G401 (cell line): Measurements from ENCODE around the gene TNFSF18. TPM values are rescaled to one million over a fixed set of nuclear protein-coding genes. Genes with fewer than 3 reads are reported as not detected.
"Not testable (repeated sequence)": the region's sequence is repeated elsewhere in the genome, so short reads cannot be mapped to it uniquely, and the experiment has no call there.

Experiments
- DNase-seq: peaks from one replicate; pipeline ENCODE4 v3.0.0-alpha.2; 2015; ENCODE audit warnings: low spot score
- in situ Hi-C: cut with HindIII; loops from 2 replicates; pipeline ENCODE4 v1.10.0; 2016; ENCODE audit warnings: low sequenced_read_pairs, mixed read lengths
- total RNA-seq: library from RNA; depleted of rRNA; stranded (reverse); fragments of >200 nt; shearing (Covaris generic); gene quantifications from 2 replicates; pipeline ENCODE4 v1.2.3, GENCODE V29; 2014; rRNA removed

The TNFSF18 gene, protein sequence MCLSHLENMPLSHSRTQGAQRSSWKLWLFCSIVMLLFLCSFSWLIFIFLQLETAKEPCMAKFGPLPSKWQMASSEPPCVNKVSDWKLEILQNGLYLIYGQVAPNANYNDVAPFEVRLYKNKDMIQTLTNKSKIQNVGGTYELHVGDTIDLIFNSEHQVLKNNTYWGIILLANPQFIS
- not detected in 2 replicates for total RNA-seq

DNA sequence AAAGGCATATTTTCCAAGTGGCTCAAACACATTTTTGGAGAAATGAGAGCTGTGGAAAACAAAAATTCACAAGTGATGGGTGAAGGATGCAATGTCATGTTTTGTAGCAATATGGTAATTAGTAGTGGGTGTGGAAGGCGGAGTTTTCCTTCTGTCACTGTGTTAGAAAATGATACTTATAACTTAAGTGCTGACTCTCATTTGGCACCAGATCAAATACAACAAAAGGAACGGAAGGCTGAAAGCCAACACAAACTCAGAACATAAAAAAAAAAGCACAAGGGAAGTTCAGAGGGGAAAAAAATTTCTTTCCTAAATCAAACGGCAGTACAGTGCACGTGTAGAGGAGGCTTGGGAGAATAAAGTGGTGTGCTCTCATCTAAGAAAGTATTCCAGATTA is at the start of gene TNFSF18:
TNFSF18 (minus strand) TSS at position 77 of the 400 bp plus-strand sequence; CDS start at position 32, 45 bp downstream.
- in situ Hi-C loops, result no loop called here
- DNase-seq, result no peak

DNA sequence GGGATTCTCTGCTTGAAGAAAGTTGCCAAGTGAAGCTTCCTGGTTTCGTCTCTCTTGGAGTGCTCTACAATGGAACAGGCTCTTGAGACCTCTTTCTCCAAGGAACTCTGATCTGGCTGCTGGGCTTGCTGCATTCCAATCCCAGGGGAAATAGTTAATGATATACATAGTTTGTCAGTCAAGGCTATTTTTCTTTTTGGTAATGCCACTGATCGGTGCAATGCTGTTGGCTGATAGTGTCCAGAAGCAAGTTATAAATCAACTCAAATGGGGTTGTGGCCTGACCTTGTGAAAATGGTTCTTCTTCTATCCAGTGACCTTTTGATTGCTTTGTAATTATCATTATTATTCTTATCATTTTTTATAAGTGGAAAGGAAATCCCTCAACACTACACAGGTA is 48.4 kb upstream of the TNFSF18 start:
- DNase-seq, result no peak
- in situ Hi-C loops, result no loop called here

DNA sequence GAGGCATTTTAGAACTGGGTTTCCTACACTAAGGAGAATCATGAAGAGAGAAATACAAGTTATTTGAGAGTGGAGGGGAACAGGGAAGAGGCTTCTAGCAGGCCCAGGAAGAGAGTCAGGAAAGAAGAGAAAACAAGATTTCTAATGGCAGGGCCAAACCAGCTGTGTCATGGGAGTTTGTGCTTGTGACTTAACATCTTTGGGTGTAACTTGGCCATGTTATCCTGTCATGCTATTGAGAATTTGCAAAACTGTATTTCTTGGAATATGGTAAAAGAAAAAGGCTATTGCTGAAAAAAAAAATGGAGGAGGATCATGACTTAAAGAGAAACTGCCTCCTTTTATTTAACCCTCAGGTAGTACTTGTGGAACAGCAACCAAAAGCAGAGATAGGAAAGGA is 47.4 kb upstream of the TNFSF18 start:
- in situ Hi-C loops, result no loop called here
- DNase-seq, result no peak

DNA sequence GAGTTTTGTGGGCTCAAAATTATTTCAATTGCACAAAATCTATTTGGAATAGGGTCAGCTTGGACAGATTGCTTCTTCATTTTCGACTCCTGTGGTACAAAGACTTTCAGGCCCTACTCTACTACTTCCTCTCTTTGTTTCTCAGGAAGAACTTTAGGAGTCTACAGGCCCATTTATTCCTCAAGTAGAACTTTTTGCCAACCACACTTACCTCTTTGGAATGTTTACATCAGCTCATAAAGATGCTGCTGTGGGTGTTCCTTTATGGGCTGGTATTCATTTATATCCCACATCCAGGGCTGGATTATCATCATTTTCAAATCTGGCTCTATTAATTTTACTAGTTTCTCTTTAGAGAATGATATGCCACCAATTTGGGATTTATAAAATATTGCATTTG is 46.3 kb upstream of the TNFSF18 start:
- in situ Hi-C loops, result no loop called here
- no peak for DNase-seq

DNA sequence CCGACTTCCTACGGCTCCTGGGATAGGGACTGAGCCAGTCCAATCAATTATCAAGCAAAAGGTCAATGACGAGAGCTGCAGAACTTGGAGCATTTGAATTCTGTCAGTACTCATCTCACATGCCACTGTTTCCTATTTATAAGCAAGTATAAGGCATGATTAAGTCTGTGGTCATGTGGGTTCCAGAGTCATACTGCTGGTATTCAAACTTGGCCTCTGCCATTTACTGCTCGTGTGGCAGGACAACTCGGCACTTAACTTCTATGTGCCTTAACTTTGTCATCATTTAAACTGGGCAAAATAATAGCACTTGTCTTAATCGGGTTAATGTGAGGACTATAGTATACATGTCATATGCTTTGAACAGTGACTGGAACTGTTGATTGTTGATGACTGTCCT is 44.9 kb upstream of the TNFSF18 start:
- no peak for DNase-seq
- in situ Hi-C loops, result no loop called here

DNA sequence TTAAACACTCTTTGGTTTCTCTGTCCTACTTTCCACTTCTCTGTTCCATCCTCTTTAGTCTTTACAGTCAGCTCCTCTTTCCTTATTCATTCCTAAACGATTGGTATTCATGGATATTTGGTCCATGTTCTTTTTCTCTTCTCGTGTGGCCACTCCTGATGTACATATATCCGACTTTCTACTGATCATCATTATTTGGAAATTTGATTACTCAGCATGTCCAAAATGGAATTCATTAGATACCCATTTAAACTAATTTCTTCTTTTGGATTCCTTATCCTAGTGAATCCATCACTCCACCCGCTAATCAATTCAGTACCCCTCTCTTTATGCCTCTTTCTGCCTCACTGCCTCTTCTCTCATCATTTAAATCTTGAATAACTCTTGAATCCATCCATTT is 43.8 kb upstream of the TNFSF18 start:
- in situ Hi-C loops, result no loop called here

DNA sequence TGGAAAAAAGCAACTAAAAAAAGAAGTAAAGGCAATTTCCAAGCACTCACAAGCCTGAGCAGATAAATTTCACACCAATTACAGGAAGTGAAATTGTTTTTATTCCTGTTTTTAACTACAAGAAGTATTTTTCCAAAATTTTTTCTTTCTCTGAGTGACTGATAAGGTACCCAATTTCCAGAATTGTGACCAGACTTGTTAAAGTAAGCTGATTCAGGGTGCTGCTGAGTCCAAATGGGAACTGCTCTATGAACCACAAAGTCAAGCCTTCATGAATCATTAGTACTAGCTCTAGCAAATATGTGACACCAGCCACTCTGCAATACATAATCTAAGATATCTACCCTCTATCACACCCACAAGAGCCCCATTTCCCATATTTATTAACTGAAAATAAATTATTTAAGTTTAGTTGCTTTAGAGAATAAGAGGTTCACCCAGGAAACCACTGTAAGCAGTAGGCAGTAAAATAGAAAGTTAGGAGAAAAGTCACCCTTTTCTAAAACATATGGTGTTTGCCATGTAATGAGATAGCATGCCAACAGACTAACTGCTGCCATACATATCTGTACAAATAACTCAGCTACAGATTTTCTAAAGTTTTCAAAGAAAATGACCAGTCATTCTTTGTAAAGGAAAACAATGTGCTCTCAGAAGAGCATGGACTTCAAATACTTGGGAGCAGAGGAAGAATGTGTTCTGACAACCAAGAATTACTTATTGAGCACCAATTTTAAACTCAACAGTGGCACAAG is 43.1 kb upstream of the TNFSF18 start:
- in situ Hi-C loops, result no loop called here
- DNase-seq, result no peak

More for the DNA sequence above, 43.8 kb upstream of the TNFSF18 start:
- DNase-seq, result no peak

DNA sequence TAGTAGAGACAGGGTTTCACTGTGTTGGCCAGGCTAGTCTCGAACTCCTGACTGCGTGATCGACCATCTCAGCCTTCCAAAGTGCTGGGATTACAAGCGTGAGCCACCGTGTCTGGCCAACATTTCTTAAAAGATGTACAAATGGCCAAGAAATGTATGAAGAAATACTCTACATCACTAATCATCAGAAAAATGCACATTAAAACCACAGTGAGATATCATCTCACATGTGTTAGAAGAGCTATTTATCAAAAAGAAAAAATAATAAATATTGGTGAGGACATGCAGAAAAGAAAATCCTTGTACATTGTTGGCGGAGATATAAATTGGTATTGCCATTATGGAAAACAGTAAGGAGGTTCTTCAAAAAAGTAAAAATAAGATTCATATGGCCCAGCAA is 33.6 kb upstream of the TNFSF18 start:
- in situ Hi-C loops, result no loop called here
- no peak for DNase-seq

DNA sequence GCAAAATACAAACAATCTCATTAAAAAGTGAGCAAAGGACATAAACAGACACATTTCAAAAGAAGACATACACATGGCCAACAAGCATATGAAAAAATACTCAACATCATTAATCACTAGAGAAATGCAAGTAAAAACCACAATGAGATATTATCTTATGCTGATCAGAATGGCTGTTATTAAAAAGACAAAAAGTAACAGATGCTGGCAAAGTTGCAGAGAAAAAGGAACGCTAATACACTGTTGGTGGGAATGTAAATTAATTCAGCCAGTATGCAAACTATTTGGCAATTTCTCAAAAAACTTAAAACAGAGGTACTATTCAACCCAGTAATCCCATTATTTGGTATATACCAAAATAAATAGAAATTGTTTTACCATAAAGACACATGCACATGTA is 32.2 kb upstream of the TNFSF18 start:
- in situ Hi-C loops, result no loop called here
- DNase-seq, result no peak

DNA sequence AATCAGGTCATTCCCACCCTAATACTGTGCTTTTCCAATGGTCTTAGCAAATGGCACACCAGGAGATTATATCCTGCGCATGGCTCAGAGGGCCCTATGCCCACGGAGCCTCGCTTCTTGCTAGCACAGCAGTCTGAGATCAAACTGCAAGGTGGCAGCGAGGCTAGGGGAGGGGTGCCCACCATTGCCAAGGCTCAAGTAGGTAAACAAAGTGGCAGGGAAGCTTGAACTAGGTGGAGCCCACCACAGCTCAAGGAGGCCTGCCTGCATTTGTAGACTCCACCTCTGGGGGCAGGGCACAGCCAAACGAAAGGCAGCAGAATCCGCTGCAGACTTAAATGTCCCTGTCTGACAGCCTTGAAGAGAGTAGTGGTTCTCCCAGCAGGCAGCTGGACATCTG is 23.5 kb upstream of the TNFSF18 start:
- in situ Hi-C loops, DNase-seq: not testable (repeated sequence)

DNA sequence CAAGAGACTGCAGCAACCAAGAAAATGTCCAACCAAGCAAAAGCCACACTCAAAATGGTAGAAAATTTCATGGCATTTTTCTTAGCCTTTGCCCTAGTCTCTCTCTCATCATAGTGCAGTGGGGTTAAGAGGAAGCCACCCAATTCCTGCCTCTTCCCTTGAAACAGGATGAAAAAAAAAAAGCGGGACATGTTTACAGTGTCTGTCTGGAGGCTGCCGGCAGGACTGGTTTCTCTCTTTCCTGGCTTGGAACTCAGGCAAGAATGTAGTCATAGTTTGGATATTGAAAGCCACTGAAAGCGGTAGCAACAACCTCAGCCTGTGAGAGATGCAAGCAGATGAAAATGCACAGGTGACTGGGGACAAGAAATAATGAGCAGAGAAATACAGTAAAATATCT is 13.3 kb upstream of the TNFSF18 start:
- in situ Hi-C loops, result no loop called here

DNA sequence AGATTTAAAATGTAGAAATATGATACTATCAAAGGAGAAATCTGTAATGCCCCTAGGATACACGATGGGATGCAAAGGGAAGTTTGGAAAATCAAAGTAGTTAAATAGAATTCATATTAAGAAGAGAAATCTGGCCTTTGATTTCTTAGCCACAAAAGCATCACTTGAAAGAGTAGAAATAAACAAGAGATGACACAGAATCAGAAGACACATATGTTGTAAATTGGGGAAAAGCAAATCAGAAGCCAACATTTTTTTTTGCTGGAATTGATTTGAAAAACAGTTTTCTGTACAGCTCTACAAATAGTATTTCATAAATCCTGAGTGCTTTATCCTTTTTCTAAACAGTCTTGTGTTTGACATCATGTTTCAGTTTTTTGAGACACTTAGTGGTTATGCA is 12.4 kb upstream of the TNFSF18 start:
- in situ Hi-C loops, result no loop called here
- no peak for DNase-seq

More for the DNA sequence above, 13.3 kb upstream of the TNFSF18 start:
- no peak for DNase-seq

DNA sequence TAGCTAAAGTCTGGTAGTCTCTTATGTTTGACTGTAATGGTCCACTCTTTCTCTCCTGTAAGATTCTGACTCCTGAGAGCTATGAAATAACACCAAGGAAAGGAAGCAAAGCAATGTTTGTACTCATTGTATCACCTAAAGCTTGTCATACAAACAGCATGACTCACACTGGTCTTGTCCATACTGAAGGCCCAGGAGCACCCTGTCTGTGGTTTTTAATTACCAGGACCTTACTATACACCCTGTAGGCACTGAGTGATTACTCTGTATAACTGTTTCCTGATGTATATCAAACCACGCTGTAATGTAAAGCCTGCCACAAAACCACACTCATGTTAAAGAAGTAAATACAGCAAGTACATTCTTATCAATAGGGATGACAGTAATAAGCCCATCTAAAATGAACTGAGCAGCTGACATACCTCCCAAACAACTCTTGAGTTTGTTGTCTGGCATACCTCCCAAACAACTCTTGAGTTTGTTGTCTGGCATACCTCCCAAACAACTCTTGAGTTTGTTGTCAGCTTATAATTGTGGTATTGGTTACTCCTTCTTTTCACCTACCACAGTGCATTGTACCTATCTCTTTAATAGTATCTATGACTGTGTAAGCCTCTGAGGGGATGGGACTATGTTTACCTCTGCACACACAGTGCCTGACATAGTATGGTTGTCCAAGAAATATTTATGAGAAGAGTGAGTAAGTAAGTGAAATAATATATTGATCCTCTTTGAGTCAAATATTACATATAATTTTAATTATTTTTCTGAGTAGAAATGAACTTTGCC is 11.6 kb upstream of the TNFSF18 start:
- DNase-seq, result no peak
- in situ Hi-C loops, result no loop called here

DNA sequence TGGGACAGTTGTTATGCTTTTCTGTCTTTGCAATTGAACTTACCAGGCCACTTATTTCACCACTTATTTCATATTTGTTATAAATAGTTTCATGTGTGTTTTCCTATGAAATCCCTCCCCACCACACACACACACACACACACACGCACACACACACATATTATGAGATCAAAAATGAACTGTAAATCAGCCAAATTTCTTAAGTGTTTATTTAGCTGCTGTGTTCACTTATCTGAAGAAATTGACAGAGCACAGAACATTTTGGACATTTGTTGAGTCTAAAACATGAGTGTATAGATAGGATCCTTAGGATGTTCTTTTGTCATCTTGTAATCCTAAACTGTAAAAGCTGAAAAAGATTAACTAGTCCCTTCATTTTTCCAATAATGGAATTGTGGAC is 7.8 kb upstream of the TNFSF18 start:
- in situ Hi-C loops, result no loop called here
- DNase-seq, result no peak

DNA sequence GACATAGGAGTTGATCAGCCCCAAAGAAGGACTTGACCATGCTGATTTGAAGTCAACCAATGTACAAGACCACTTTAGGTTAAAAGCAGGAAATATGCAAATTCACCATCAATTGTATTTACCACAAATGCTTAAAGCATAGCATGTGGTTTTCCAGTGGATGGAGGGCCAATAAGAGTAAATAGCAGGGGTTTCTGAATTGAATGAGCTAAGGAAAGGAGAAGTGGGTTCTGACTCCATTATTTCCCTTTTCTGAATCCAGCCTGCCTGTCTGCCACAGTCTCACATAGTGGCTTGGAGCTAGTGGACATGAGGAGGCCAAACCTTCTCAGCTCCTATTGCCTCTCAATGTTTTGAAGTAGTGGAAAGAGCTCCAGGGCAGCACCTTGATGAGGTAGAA is 7.2 kb upstream of the TNFSF18 start:
- DNase-seq, result no peak
- in situ Hi-C loops, result no loop called here

DNA sequence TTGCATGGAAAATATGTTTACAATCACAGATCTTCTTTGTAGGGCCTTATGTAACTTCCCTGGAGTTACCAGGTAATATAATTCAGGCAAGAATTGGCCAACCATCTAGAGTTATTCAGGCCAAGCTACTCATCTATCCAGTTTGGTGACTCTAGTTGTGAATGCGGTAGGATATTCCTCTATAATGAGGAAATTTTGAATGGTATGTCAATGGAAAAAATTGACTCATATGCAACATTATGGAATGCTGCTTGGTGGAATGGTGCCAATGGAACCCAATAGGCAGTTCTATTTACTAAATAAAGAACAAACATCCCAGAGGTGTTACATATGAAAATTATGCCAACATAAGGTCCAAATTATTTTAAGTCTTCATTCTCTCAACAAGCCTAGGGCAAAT is 5.6 kb upstream of the TNFSF18 start:
- in situ Hi-C loops, result no loop called here
- no peak for DNase-seq

DNA sequence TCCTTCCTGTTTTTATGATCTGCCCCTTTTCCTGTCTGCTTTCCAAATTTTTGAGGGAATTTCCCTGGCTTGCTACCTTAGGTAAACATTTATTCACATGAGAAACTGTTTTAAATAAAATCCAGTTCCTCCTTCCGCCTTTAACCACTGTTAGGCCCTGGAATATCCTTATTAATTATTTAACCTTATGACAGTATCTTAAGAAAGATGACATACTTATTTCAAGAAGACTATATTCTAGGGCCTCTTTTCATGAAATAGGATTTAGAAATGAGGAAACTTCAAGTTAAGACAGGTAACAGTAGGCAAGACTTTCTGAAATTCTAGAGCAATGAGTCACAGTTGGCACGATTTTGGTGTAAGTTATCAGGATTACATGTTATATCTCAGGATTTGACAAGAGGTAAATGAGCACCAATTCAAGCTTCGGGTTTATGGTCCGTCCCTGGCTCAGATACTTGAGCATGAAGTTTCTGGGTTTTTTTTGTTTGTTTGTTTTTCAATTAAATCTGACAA is 2.0 kb upstream of the TNFSF18 start:
- in situ Hi-C loops, result no loop called here

DNA sequence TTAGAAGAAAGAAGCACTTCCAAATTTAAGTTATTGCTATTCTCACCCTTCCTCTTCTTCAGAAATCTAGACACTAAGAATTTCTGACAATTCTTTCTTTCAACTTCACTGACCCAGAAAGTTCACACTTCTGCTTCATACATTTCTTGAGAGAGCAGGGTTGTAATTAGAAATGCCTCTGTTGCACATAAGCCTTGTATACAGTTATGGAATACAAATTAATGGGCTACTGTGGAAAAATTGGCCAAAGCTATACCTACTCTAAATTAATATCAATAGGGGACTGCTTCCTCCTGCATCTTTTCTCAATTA is 1.5 kb downstream of the TNFSF18 start:
- no peak for DNase-seq
- in situ Hi-C loops, result no loop called here

More for the DNA sequence above, 2.0 kb upstream of the TNFSF18 start:
- no peak for DNase-seq

DNA sequence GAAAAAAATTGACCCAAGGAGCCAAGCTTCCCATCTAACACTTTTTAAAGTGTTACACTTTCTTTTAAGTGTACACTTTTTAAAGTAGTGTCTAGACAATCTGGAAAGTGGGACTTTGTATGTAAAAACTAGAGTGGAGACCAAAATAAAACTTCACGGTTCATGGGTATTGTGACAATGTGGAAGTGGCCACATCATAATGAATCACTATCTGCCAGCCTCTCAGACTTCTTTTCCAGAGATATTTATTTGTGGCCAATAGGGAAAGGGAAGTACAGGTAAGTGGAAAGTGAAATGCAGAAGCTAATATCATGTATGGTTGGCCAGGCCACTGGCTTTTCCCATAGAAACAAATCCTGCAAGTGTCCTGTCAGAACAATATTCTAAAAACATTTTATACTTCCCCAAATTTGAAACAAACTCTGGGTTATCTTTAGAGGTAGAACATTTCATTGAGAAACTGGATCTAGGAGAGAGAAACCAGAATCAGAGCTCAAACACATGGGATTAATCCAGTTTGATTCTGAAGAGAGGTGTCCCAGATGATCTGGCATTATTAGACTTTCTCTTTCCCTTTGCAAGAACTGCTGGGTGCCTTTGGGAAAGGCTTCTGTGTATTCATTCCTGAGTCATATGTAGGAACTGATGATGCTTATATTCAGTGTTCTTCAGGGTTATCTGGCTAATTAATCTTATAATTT is 2.0 kb downstream of the TNFSF18 start:
- no peak for DNase-seq
- in situ Hi-C loops, result no loop called here

DNA sequence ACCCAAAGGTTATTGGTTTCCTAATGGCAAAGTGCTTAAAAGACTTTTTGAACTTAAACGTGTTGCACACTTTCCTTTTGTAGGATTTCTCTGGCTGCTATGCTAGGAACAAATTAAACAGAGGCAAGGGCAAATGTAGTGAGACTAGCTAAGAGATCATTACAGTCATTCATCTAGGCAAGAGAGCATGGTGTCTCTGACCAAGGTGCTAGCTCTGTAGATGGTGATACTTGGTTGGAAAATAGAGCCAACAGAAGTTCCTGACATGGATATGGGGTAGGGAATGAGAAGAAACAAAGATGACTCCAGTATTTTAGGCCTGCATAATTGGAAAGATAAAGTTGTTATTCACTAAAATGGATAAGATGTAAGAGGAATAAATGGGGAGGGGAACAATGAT is 6.1 kb downstream of the TNFSF18 start:
- DNase-seq, result no peak
- in situ Hi-C loops, result no loop called here
